Transverse colon (tissue), 3 donors: ENCODE data around the gene EMD.

Experiments
- CTCF ChIP-seq, 5 experiments: fragments of 200-600 bp in 3 of 5; fragments of 450-650 bp in 2 of 5; sonication (generic) in 3 of 5; IDR thresholded peaks; 1 replicate in 2 of 5; 2 replicates in 3 of 5; pipeline ENCODE4 v1.5.1; 2016 to 2017; ENCODE audit warnings: antibody characterized with exemption in 5 of 5, inconsistent platforms in 3 of 5, mild to moderate bottlenecking in 2 of 5, moderate library complexity in 1 of 5
- EP300 ChIP-seq: sonication (generic); formaldehyde crosslinking; IDR thresholded peaks from one replicate; pipeline ENCODE4 v1.6.1; 2017; ENCODE audit warnings: antibody characterized with exemption, low read depth

GRCh38 chrX:154426916-154427770 is 48.0 kb downstream of the EMD start:
- TF ChIP-seq CTCF (IDR thresholded peaks at IDR 0.05), result no peak
- no peak for TF ChIP-seq EP300
